Muscle of back (tissue), 11 donors: ENCODE data around the gene GNAI2. TPM values are rescaled to one million over a fixed set of nuclear protein-coding genes. Genes with fewer than 3 reads are reported as not detected.

ENCODE experiments used
- DNase-seq, 3 donors: peaks; one replicate each; pipeline versions ENCODE4 v3.0.0 to v3.0.0-alpha.2; 2013
- polyA plus RNA-seq, 10 donors: library from polyadenylated mRNA; unstranded; fragments of 120-200 nt; gene quantifications; one replicate each; pipeline ENCODE4 v1.2.1, GENCODE V29; 2013; ENCODE audit not compliant: insufficient read length in 10 of 10

Gene GNAI2
- polyA plus RNA-seq, 10 donors = 160 to 205 (median 182) TPM

DNA sequence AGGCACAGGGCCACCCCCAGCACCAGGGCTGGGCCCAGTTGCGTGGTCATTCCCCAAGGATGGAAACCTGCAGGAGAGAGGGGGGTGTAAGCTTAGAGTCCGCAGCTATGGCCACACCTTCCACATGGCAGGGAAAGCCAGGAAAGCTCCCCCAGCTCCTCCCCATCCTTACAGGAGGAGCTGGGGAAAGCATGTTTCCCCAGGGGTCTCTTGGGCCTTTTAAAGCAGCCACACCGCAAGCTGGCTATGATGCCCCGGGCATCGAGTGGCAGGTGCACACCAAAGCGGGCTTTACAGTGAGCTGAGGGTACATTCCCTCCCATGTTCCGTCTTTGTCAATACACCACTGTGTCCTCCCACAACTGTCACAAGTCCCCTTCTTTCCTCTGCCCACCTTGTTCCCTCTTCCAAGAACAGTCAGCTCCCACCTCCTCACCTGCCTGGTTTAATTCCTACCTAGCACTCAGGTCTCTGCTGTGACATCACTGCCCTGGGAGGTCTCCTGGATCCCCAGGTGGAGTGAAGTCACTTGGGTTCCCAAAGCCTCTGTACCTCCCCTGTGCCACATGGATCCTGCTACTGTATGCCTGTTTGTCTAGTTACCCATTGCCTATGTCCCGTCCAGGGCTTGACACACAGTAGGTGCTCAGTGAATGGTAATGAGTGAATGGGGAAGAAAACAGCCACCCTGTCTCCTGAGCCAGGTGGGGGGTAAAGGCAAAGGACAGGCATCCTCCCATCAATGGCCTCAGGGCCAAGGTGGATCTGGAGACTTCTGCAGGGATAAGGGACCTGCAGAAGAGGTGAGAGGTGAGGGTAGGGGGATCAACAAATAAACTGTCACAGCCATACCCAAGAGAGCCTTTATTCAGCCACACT lies 59.8 kb downstream of the GNAI2 start:
- no peak for DNase-seq

DNA sequence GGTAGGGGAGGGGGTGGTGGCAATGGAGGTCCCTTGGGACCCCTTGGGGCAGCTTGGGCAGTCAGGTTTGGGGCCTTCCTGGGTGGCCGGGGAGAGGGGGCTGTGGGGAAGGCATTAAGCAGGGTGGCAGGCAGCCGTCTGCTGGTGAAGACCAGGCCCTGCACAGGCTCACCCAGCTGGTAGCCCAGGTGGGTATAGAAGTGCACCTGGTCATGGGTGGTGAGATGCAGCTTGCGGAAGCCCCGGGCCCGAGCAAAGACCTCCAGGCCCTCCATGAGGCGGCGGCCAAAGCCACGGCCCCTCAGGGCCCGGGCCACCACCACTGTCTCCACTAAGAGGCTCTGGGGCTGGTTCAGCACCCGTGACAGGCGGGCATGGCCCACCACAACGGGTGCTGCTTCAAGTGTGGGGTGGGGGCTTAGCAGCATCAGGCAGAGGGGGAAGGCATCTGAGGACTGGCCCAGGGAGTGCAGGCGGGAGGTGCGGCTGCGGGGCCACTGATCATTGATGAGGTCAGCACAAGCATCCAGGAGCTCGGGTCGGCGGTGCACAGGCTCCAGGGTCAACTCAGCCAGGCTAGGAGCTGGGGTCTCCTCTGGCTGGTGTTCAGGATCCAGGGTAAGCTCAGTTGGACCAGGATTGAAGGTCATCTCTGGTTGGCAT lies 60.8 kb downstream of the GNAI2 start:
- DNase-seq = no peak

DNA sequence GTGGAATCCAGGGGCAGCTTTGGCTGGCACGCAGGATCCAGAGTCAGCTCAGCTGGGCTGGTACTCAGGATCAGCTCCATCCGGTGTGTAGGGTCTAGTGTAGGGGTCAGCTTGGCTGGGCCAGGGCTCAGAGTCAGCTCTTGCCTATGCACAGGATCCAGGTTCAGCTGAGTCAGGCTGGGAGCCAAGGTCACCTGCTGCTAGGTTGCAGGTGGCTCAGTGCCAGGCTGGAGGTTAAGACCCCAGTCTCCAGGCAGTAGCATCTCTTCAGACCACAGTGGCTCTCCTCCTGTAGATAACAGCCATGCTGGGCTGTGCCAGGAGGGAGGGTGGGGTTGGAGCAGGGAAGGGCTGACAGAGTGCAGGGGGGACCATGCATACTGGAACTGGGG lies 61.4 kb downstream of the GNAI2 start:
- peak in 1 of 3 donors; percentile 25 for DNase-seq

DNA sequence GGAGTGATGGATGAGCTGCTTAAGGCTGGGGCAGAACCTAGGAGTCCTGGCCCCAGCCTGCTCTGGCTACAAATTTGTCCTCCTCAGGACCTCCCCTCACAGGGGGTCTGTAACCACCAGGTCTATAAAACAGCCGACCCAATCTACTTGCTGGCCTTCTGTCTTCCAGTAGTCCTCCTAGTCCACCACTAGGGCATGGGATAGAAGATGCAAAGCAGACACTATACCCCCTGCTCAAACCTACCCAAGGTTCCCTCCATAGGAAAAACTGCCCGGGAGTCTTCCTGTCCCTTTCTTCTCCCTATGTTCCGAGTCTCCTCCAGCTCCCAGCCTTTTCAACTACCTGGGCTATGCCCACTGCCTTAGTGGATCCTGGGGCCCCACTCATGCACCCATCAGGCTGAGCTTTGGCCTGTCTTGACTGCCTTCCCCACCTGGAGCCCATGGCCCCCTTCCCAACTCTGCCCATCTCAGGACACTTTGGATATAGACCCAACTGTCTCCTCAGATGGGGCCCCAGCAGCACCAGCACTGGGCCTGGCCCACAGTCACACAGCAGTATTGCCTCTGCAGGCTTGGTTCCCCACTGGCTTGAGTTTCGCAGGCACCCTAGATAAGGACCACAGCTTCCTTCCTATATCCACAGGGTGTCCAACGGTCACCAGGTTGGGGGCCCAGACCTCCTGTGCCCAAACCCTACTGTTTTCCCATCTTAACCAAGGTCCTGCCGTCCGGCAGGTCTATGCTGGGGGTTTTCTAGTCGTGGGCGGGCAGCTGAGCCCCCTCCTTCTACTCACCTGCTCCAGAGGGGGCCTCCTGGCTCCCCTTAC lies 62.1 kb downstream of the GNAI2 start:
- peak in 1 of 3 donors; percentile 24 for DNase-seq

DNA sequence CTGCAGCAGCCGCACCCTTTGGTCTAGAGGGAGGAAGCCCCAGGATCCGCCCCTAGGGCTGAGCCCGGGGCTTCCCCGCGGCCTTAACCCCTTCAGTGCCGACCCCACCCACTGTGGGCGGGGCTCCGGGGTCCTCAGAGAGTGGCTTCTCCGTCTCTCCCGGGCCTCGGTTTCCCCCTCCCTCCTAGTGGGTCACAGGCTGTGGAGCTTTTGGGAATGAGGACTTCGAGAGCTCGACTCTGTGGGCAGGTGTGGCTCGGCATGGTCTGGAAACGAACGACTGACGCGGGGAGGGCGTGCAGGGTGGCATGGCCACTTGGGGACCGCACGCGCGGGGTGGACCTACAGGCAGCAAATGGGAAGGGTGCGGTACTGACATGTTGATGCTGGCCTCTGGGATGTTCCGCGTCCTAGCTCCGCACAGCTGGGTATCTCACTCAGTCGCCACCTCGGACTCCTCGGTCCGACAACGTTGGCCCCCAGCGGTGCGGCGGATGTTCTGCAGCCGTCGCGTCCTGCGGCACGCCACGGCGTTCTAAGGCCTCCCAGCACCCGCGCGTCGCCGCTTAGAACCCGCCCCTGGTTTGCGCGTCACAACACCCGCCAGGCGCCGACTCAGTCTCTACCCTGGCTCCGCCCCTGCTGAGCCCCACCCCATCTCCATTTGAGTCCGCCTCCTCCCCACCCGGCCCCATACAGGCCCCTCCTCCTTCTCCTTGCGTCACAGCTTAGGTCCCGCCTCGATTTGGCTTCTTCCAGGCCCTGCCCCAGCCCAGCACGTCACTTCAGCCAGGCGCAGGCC lies 63.0 kb downstream of the GNAI2 start, which contains the start of the genes HYAL3 and NAA80:
Gene HYAL3 (minus strand): TSS at position 570 of the 802 bp plus-strand sequence. CDS start 3,803 bp downstream, outside the sequence.
Gene NAA80 (minus strand): TSS at position 570 of the 802 bp plus-strand sequence. CDS start 1,942 bp downstream, outside the sequence.
- peak; percentile 99 to 100 (median 100) for DNase-seq

DNA sequence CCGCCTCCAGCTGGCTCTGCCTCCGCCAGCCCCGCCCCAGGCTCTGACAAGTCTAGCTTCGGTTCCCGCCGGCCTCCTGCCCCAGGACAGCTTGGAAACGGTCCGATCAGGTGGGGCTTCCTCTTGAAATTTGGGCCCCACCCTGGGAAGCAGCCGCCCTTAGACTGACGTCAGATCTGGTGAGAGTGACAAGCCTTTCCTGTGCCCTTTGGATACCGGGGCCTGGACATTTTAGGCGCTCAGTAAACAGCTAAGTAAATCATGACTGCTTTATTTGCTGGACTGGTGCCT lies 63.6 kb downstream of the GNAI2 start:
- DNase-seq = no peak

DNA sequence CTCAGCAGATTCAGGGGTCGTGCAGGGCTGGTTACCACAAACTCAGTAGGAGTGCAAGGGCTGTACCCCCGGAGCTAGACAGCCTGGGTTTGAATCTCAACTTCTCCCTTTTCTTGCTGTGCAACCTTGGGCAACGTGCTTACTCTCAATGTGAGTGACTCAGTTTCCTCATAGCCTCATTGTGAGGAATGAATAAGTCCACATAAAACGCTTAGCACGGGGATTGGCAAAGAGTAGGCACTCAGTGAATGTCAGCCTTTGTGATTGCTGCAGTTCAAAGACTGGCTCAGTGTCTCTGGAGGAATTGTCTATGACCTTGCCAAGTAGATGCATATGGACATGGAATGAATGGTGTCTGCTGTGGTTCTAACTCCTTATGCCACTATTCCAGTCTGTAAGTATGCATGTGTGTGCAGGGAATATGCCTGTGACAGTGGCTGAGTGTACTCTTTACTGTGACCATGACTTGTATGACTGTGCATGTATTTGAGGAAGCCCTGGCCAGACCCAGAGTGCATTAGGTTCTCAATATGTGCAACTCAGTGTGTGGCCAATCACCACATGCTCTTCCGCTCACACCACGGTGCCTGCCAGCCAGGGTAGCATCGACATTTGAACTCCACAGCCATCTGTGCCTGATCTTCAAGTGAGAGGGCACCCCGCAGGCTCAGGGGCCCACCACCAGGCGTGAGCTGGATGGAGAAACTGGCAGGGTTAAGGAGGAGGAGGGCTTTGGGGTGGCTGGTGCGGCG lies 64.1 kb downstream of the GNAI2 start:
- peak in 1 of 3 donors; percentile 69 for DNase-seq

DNA sequence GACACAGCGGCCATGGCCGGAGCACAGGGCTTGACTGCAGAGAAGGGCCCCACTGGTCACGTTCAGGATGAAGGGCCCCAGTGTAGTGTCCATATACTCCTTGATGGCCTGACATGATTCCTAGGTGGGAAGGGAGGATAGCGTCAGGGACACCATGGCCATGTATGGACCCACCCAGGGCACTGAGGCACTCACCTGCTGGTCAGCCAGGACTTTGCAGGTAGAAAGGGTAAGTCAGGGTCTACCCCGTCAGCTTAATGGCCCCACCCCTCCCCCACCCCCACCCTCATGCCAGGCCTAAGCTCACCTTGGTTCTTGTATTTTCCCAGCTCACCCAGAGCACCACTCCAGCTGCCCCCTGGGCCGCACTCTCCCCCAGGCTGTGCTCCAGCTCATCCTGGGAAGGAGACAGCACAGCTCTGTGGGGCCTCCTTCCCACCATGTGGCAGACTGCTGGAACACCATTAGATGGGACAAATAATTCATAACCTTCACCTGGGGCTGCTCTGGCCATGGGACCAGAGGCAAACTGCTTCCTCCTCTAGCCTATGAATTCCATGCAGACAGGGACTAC lies 64.8 kb downstream of the GNAI2 start:
- no peak for DNase-seq

DNA sequence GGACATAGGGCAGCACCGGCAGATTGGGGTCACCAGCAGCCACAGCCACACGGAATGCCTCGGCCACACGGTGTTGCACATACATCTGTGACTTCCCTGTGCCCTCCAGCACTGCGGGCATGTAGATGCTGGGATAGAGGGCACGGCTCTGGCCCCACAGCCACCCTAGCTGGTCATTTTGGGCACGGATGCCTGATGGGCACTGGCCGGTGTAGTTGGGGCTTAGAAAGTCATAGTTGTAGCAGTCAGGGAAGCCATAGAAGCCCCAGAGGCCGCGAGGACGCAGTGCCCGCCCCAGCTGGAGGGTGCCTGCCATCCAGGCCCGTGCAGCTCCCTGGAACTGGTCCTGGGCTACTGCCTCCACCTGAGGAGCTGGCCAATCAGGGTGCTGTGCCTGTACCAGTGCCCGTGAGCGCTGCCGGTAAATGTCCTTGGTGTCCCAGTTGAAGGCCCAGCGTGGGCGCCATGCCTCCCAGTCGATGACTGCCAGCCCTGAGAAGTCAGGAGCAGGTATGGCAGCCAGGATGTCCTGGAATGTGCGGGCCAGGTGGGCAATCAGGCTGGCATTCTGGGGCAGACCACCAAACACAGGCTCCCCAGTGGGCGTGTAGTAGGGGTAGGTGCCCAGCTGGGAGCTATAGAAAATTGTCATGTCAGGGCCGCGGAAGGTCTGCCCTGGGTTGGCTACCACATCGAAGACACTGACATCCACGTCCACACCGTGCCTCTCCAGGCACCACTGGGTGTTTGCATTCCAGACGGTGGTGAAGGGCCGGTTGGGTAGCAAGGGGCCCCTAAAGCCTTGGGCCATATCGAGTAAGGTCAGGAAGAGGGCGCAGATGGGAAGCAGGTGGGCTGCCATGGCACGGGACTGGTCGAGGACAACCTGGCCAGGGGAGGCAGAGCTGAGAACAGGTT lies 66.3 kb downstream of the GNAI2 start:
- DNase-seq = no peak

DNA sequence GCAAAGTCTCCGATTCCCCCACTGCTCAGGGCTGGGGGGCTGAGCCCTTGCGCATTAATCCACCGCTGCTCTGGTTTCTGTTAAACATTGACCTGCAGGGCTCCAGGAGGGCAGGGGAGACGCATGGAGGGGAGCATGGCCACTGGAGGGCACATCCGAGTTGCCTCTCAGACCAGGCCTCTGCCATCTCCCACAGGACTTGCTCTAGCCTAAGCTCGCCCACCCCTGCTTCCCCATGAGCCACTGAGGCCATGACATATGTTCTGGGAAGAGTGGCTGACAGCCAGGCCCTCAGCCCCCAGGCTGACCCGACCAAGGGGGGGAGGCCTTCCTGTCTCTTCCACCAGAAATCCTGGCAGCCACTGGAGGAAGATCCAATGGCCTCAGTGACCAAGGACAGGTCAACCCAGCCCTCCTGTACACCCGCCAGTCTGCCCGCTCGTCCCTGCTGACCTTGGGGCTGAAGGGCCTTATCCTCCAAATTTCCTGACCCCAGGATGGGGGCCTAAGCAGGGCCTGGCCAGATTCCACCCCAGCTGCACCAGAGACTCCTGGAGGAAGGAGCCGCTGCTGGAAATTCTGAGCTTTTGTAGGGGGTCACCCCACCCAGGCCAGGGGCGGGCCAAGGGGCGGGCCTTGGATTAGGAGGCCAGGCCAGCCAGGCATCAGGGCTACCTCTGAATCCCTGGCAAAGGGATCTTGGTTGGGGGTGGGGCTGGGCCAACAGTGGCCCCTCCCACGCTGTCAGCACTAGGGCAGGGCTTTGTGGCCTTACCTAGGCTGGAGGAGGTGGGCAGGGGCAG lies 67.2 kb downstream of the GNAI2 start, which contains the start of gene HYAL1:
Gene HYAL1 (minus strand): TSS at position 562 of the 803 bp plus-strand sequence. CDS start 618 bp downstream, outside the sequence.
- DNase-seq = peak in 1 of 3 donors; percentile 89

DNA sequence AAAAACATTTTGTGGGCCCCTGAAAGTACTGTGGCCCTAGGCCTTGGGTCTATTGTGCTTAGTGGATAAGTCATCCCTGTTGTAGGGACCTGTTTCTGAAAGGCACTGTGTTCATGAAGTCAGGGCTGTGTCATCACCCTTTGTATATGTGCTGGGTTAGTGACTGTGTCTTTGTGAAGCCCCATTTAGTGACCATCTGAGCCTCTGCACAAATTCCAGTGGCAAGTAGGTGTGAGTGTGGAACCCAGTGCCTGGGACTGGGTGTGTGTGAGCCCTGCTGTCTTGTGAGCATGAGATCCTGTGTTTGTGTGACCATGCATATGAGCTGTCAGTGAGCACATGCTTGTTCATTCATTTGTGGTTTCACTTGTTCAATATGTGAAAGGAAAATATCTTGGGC lies 68.6 kb downstream of the GNAI2 start:
- DNase-seq = no peak

Other genes starting within 250 kb of the GNAI2 start
- 100 to 1,000 TPM; 113 to 245 (median 144) TPM for gene RBM5, start 147.3 kb upstream of the GNAI2 start, polyA plus RNA-seq
- gene SEMA3F, start 80.9 kb upstream of the GNAI2 start, polyA plus RNA-seq = 10 to 100 TPM in 9 of 10 donors, 1 to 10 TPM in 1; 9.5 to 38.2 (median 11.4) TPM
- gene GNAT1, start 44.6 kb upstream of the GNAI2 start, polyA plus RNA-seq = under 1 TPM in 1 of 10 donors, not detected in 9; 0.31 TPM
- 1 to 10 TPM in 9 of 10 donors, under 1 TPM in 1; 0.98 to 4.6 (median 2.4) TPM for gene SLC38A3, start 30.9 kb upstream of the GNAI2 start, polyA plus RNA-seq
- 10 to 100 TPM; 25.1 to 59.2 (median 42.0) TPM for gene SEMA3B, start 32.9 kb downstream of the GNAI2 start, polyA plus RNA-seq
- gene LSMEM2, start 42.9 kb downstream of the GNAI2 start, polyA plus RNA-seq = 10 to 100 TPM; 13.8 to 39.2 (median 30.1) TPM
- gene IFRD2, start 56.2 kb downstream of the GNAI2 start, polyA plus RNA-seq = 10 to 100 TPM; 32.0 to 54.6 (median 50.2) TPM
- 1 to 10 TPM; 1.2 to 2.4 (median 1.9) TPM for gene HYAL3, start 63.2 kb downstream of the GNAI2 start, polyA plus RNA-seq
- 1 to 10 TPM; 4.8 to 7.2 (median 6.3) TPM for gene NAA80, start 63.2 kb downstream of the GNAI2 start, polyA plus RNA-seq
- gene HYAL1, start 67.4 kb downstream of the GNAI2 start, polyA plus RNA-seq = 1 to 10 TPM; 1.0 to 3.6 (median 2.0) TPM
- gene HYAL2, start 86.5 kb downstream of the GNAI2 start, polyA plus RNA-seq = 10 to 100 TPM; 29.1 to 52.0 (median 36.9) TPM
- gene TUSC2, start 92.0 kb downstream of the GNAI2 start, polyA plus RNA-seq = 10 to 100 TPM; 14.3 to 20.2 (median 15.9) TPM
- 10 to 100 TPM; 31.3 to 43.2 (median 34.4) TPM for gene RASSF1, start 104.6 kb downstream of the GNAI2 start, polyA plus RNA-seq
- 1 to 10 TPM in 4 of 10 donors, under 1 TPM in 6; 0.60 to 1.7 (median 0.93) TPM for gene ZMYND10, start 109.5 kb downstream of the GNAI2 start, polyA plus RNA-seq
- 10 to 100 TPM; 16.9 to 23.2 (median 18.9) TPM for gene NPRL2, start 114.6 kb downstream of the GNAI2 start, polyA plus RNA-seq
- 10 to 100 TPM in 1 of 10 donors, 1 to 10 TPM in 9; 5.9 to 10.2 (median 7.0) TPM for gene CYB561D2, start 114.7 kb downstream of the GNAI2 start, polyA plus RNA-seq
- gene TMEM115, start 123.3 kb downstream of the GNAI2 start, polyA plus RNA-seq = 10 to 100 TPM; 18.5 to 30.8 (median 23.4) TPM